Neutrophil (primary cell): ENCODE results near the gene NBEAL2.
A peak's percentile ranks its signal among the peaks of the same experiment; 100 is the strongest.

Source experiments
- H3K27ac ChIP-seq: fragments of 200-600 bp; sonication (generic); 2 replicates; pipeline ENCODE4 v1.5.1; 2016; ENCODE audit warnings: mild to moderate bottlenecking, moderate library complexity
- H3K27me3 ChIP-seq: fragments of 200-600 bp; sonication (generic); 2 replicates; pipeline ENCODE4 v1.6.0; 2016; ENCODE audit warnings: mild to moderate bottlenecking
- H3K36me3 ChIP-seq: fragments of 200-600 bp; sonication (generic); 2 replicates; pipeline ENCODE4 v1.5.1; 2017
- H3K4me1 ChIP-seq, 2 experiments: fragments of 200-600 bp in 1 of 2; sonication (generic) in 1 of 2; 1 replicate in 1 of 2; 2 replicates in 1 of 2; pipeline versions ENCODE4 v1.5.1 to v1.6.1; 2013 to 2016; ENCODE audit warnings: low read depth in 1 of 2, low read length in 1 of 2, mild to moderate bottlenecking in 1 of 2, moderate library complexity in 1 of 2; ENCODE audit not compliant: control insufficient read depth in 1 of 2, insufficient read depth in 1 of 2
- H3K4me3 ChIP-seq, 2 experiments: fragments of 200-600 bp in 1 of 2; sonication (generic) in 1 of 2; 1 replicate in 1 of 2; 2 replicates in 1 of 2; pipeline ENCODE4 v1.5.1; 2013 to 2016; ENCODE audit warnings: low read depth in 1 of 2, low read length in 1 of 2, mild to moderate bottlenecking in 1 of 2, moderate library complexity in 1 of 2
- H3K9me3 ChIP-seq: fragments of 200-600 bp; sonication (generic); 2 replicates; pipeline ENCODE4 v1.5.1; 2016
- CTCF ChIP-seq: fragments of 200-600 bp; sonication (generic); IDR thresholded peaks from 2 replicates; pipeline ENCODE4 v1.5.1; 2016; ENCODE audit warnings: antibody characterized with exemption

The NBEAL2 gene

GRCh38 chr3:47014036-47014435 lies 34.6 kb downstream of the NBEAL2 start:
- no peak for TF ChIP-seq CTCF
- Histone ChIP-seq H3K4me3 (no peak overlapping the region), H3K27me3 (no peaks in the 10 kb centered on the region), H3K9me3 (no peaks in the 10 kb centered on the region), H3K4me1 (peaks cover 25 to 32% of the 10 kb centered on the region in 2 experiments), H3K27ac (peak overlapping the region; percentile 43), H3K36me3 (peaks cover 81% of the 10 kb centered on the region)

GRCh38 chr3:47015151-47015550 lies 35.7 kb downstream of the NBEAL2 start:
- TF ChIP-seq CTCF = no peak
- H3K27ac ChIP-seq = no peak overlapping the region
- H3K4me3 ChIP-seq = no peak overlapping the region
- H3K4me1 ChIP-seq = peaks cover 25% of the 10 kb centered on the region in 2 experiments
- H3K36me3 ChIP-seq = peaks cover 75% of the 10 kb centered on the region
- H3K9me3 ChIP-seq = no peaks in the 10 kb centered on the region
- no peaks in the 10 kb centered on the region for H3K27me3 ChIP-seq

GRCh38 chr3:47016086-47016933 lies 36.8 kb downstream of the NBEAL2 start:
- Histone ChIP-seq H3K36me3 (peaks cover 63% of the 10 kb centered on the region), H3K4me1 (peaks cover 25% of the 10 kb centered on the region in 2 experiments), H3K9me3 (no peaks in the 10 kb centered on the region), H3K27ac (peak overlapping the region; percentile 75), H3K27me3 (no peaks in the 10 kb centered on the region), H3K4me3 (no peak overlapping the region)
- no peak for TF ChIP-seq CTCF

GRCh38 chr3:47016934-47017435 lies 37.5 kb downstream of the NBEAL2 start:
- Histone ChIP-seq H3K36me3 (peaks cover 59% of the 10 kb centered on the region), H3K9me3 (no peaks in the 10 kb centered on the region), H3K27ac (peak overlapping the region; percentile 75), H3K27me3 (no peaks in the 10 kb centered on the region), H3K4me3 (no peak overlapping the region), H3K4me1 (peaks cover 25% of the 10 kb centered on the region in 2 experiments)
- no peak for TF ChIP-seq CTCF

GRCh38 chr3:47017504-47018268 lies 38.2 kb downstream of the NBEAL2 start:
- Histone ChIP-seq H3K36me3 (peaks cover 52% of the 10 kb centered on the region), H3K9me3 (no peaks in the 10 kb centered on the region), H3K27me3 (no peaks in the 10 kb centered on the region), H3K4me3 (no peak overlapping the region), H3K4me1 (peaks cover 25% of the 10 kb centered on the region in 2 experiments), H3K27ac (peak overlapping the region; percentile 75)
- TF ChIP-seq CTCF = no peak
